HG02623 (cell line): ENCODE results near the gene PRRG4.
"Not testable (repeated sequence)": the region's sequence is repeated elsewhere in the genome, so short reads cannot be mapped to it uniquely, and the experiment has no call there.

Experiments used
- ATAC-seq: cut with Tn5 transposase; IDR thresholded peaks from one replicate; pipeline ENCODE4 v1.9.1; 2021; ENCODE audit warnings: moderate library complexity; ENCODE audit not compliant: unreplicated experiment

PRRG4 gene

GRCh38 chr11:32829680-32830412 lies at the start of gene PRRG4:
Gene PRRG4, plus strand, starts transcription at chr11:32829927. Its CDS starts 603 bp downstream, at chr11:32830530.
- peak; percentile 81 for ATAC-seq

- not testable (repeated sequence) for ATAC-seq
Measured at GRCh38 chr11:32780839-32781238, 48.9 kb upstream of the PRRG4 start.

GRCh38 chr11:32781721-32782120 lies 48.0 kb upstream of the PRRG4 start:
- ATAC-seq = no peak

- ATAC-seq = no peak
Measured at GRCh38 chr11:32785262-32785661, 44.5 kb upstream of the PRRG4 start.

- no peak for ATAC-seq
Measured at GRCh38 chr11:32786811-32787210, 42.9 kb upstream of the PRRG4 start.

- no peak for ATAC-seq
Measured at GRCh38 chr11:32790916-32791315, 38.8 kb upstream of the PRRG4 start.

- ATAC-seq = no peak
Measured at GRCh38 chr11:32792111-32792947, 37.4 kb upstream of the PRRG4 start.

GRCh38 chr11:32792948-32793475 lies 36.7 kb upstream of the PRRG4 start:
- peak; percentile 73 for ATAC-seq

GRCh38 chr11:32794439-32794838 lies 35.3 kb upstream of the PRRG4 start, which contains the start of gene CCDC73:
Gene CCDC73, minus strand, starts transcription at chr11:32794662. Its CDS starts 34,419 bp downstream, at chr11:32760243.
- no peak for ATAC-seq

GRCh38 chr11:32796425-32796824 lies 33.3 kb upstream of the PRRG4 start:
- ATAC-seq = no peak

GRCh38 chr11:32809313-32809712 lies 20.4 kb upstream of the PRRG4 start:
- ATAC-seq = peak; percentile 96

- ATAC-seq = no peak
Measured at GRCh38 chr11:32817181-32817851, 12.4 kb upstream of the PRRG4 start.

GRCh38 chr11:32817852-32818183 lies 11.9 kb upstream of the PRRG4 start:
- no peak for ATAC-seq

- ATAC-seq = no peak
Measured at GRCh38 chr11:32819187-32819586, 10.5 kb upstream of the PRRG4 start.

GRCh38 chr11:32820497-32820896 lies 9.2 kb upstream of the PRRG4 start:
- ATAC-seq = no peak

GRCh38 chr11:32821517-32821916 lies 8.2 kb upstream of the PRRG4 start:
- no peak for ATAC-seq

- ATAC-seq = no peak
Measured at GRCh38 chr11:32821917-32822560, 7.7 kb upstream of the PRRG4 start.

GRCh38 chr11:32823617-32824016 lies 6.1 kb upstream of the PRRG4 start:
- not testable (repeated sequence) for ATAC-seq

- no peak for ATAC-seq
Measured at GRCh38 chr11:32826113-32826512, 3.6 kb upstream of the PRRG4 start.

GRCh38 chr11:32827276-32827675 lies 2.5 kb upstream of the PRRG4 start:
- no peak for ATAC-seq

- peak; percentile 37 for ATAC-seq
Measured at GRCh38 chr11:32829157-32829679, 509 bp upstream of the PRRG4 start.
